Kidney epithelial cell (primary cell): ENCODE measurements around the gene FLOT2. TPM values are rescaled to one million over a fixed set of nuclear protein-coding genes. Genes with fewer than 3 reads are reported as not detected.
A peak's percentile ranks its signal among the peaks of the same experiment; 100 is the strongest.
"Not testable (repeated sequence)": the region's sequence is repeated elsewhere in the genome, so short reads cannot be mapped to it uniquely, and the experiment has no call there.

Source experiments
- DNase-seq: peaks from one replicate; pipeline ENCODE4 v3.0.0-alpha.2; 2010; ENCODE audit warnings: low read depth
- H3K27me3 ChIP-seq: 2 replicates; pipeline ENCODE4 v1.6.0; 2011; ENCODE audit warnings: low read length; ENCODE audit not compliant: control insufficient read depth, insufficient read depth
- H3K36me3 ChIP-seq: 2 replicates; pipeline ENCODE4 v1.5.1; 2011; ENCODE audit warnings: low read length; ENCODE audit not compliant: control insufficient read depth, insufficient read depth
- H3K4me3 ChIP-seq: 2 replicates; pipeline ENCODE4 v1.5.1; 2011; ENCODE audit warnings: low read depth, mild to moderate bottlenecking, control low read depth, low read length
- CTCF ChIP-seq: IDR thresholded peaks from 2 replicates; pipeline ENCODE4 v1.5.1; 2011; ENCODE audit warnings: mild to moderate bottlenecking, moderate library complexity, low read length, control low read depth, inconsistent platforms; ENCODE audit not compliant: insufficient read depth, poor library complexity, severe bottlenecking
- total RNA-seq: library from RNA; depleted of rRNA; stranded (reverse); fragments of >200 nt; gene quantifications from 2 replicates; pipeline ENCODE4 v1.2.3, GENCODE V29; 2015

Gene FLOT2
- total RNA-seq, 1 donor from 2014 or later, result 55.5 TPM

GRCh38 chr17:28853295-28853694 is 44.2 kb downstream of the FLOT2 start:
- no peak overlapping the region for H3K4me3 ChIP-seq
- DNase-seq, result no peak
- TF ChIP-seq CTCF, result no peak
- no peaks in the 10 kb centered on the region for H3K36me3 ChIP-seq
- H3K27me3 ChIP-seq, result no peaks in the 10 kb centered on the region

DNA sequence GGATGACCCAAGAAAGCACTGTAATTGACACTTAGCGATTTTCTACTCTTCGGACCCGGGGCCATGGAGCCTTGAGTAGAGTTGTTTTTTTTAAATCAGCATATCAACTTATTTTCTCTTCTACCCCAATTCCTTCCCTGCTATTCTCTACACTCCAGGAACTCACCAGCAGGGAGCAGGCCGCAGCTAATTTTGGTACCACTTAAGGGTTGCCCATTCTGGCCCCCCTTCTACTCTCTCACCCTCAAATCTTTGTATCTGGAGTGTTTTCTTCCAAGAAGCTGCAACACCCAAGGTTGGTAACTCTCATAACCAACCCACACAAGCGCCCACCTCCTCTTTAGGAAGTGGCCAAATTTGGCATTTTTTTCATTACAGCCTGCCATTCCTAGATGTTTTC is 48.3 kb downstream of the FLOT2 start:
- Histone ChIP-seq H3K4me3 (no peak overlapping the region), H3K27me3 (no peaks in the 10 kb centered on the region), H3K36me3 (no peaks in the 10 kb centered on the region)
- DNase-seq, result no peak
- no peak for TF ChIP-seq CTCF

DNA sequence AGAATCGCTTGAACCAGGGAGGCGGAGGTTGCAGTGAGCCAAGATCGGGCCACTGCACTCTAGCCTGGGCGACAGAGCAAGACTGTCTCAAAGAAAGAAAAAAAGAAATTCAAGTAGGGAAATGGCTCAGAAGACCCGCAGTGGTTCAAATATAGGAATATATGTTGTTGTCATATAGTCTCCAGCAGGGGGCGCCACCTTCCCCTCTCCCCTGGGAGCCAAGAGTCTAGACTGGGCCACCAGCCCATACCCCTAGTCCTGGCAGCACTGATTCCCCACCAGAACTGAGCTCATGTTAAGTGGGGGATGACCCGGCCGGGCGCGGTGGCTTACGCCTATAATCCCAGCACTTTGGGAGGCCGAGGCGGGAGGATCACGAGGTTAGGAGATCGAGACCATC is 48.9 kb downstream of the FLOT2 start:
- not testable (repeated sequence) for DNase-seq, H3K4me3 ChIP-seq, H3K36me3 ChIP-seq, H3K27me3 ChIP-seq
- TF ChIP-seq CTCF, result peak; percentile 40

DNA sequence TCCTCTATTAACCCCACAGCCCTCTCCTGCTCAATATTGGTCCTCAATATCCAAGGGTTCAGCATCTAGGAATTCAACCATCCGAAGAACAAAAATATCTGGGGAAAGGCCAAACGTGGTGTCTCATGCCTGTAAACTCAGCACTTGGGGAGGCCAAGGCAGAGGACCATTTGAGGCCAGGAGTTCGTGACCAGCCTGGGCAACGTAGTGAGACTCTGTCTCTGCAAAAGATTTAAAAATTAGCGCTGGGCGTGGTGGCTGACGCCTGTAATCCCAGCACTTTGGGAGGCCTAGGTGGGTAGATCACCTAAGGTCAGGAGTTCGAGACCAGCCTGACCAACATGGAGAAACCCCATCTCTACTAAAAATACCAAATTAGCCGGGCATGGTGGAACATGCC is 50.8 kb downstream of the FLOT2 start:
- H3K27me3 ChIP-seq, H3K4me3 ChIP-seq, DNase-seq, H3K36me3 ChIP-seq: not testable (repeated sequence)

GRCh38 chr17:28846231-28846630 is 51.3 kb downstream of the FLOT2 start:
- no peaks in the 10 kb centered on the region for H3K27me3 ChIP-seq
- TF ChIP-seq CTCF, result no peak
- no peaks in the 10 kb centered on the region for H3K36me3 ChIP-seq
- H3K4me3 ChIP-seq, result no peak overlapping the region
- DNase-seq, result no peak

DNA sequence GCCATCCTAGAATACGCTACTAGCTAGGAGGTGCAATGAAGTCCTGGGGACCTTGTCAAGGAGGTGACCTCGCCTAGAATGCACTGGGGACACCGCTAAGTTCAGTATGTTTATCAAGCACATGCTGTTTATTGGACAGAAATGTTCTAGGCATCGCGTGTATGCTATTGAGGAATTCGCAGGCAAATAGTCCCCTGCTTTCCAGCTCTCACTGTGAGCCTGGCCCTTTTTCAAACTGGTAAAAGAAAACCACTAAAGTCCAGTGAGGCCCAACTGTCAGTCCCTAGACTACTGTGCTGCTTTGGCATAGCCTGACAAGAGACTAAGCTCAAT is 53.8 kb downstream of the FLOT2 start:
- TF ChIP-seq CTCF, result no peak
- Histone ChIP-seq H3K36me3 (no peaks in the 10 kb centered on the region), H3K4me3 (no peak overlapping the region), H3K27me3 (no peaks in the 10 kb centered on the region)
- DNase-seq, result no peak
